ENCODE measurements around the gene KIF1B. TPM values are rescaled to one million over a fixed set of nuclear protein-coding genes. Genes with fewer than 3 reads are reported as not detected.

The KIF1B gene
- total and polyA plus RNA-seq, 2 experiments from 2014 or later, result 21.5 to 68.4 TPM

GRCh38 chr1:10265900-10266299 lies 55.5 kb downstream of the KIF1B start:
- Histone ChIP-seq H3K36me3 (ENCODE audit: insufficient read depth) (peaks cover 30% of the 10 kb centered on the region), H3K27me3 (ENCODE audit: insufficient read depth) (no peaks in the 10 kb centered on the region), H3K79me2 (replicated peaks; ENCODE audit: insufficient read depth) (no peaks in the 10 kb centered on the region), H3K9me2 (ENCODE audit: insufficient read depth) (no peaks in the 10 kb centered on the region), H3K4me2 (no peak overlapping the region), H3K4me3 (no peak overlapping the region), H4K20me1 (replicated peaks; ENCODE audit: insufficient read depth) (no peaks in the 10 kb centered on the region; the same call in 1 of the 2 replicates), H3K27ac (ENCODE audit: low read depth) (peak overlapping the region; percentile 64), H3F3A (replicated peaks; ENCODE audit: low read depth) (no peaks in the 10 kb centered on the region), H2AFZ (no peak overlapping the region), H3K4me1 (ENCODE audit: insufficient read depth) (no peaks in the 10 kb centered on the region)
- Mint-ChIP-seq H3K4me3 (no peak overlapping the region), H3K27me3 (ENCODE audit: insufficient read depth, low read depth, poor library complexity) (no peaks in the 10 kb centered on the region), H3K36me3 (ENCODE audit: low read depth) (peaks cover 44% of the 10 kb centered on the region), H3K4me1 (no peaks in the 10 kb centered on the region), H3K9me3 (no peaks in the 10 kb centered on the region), H3K27ac (no peak overlapping the region)
- DNase-seq (ENCODE audit: low spot score), result no peak
- ATAC-seq, result no peak
- TF ChIP-seq CTCF (conservative IDR thresholded peaks at IDR 0.05; ENCODE audit: low read depth in 2 of 2), result no peak
- no peak for TF ChIP-seq STAT1 (IDR thresholded peaks at IDR 0.05; ENCODE audit: unreplicated experiment)
- TF ChIP-seq ETS1 (IDR thresholded peaks at IDR 0.05), result no peak
- no peak for TF ChIP-seq CREB1 (CRISPR knock-in tag; IDR thresholded peaks at IDR 0.05; ENCODE audit: low read depth)
- TF ChIP-seq REST (IDR thresholded peaks at IDR 0.05; ENCODE audit: unreplicated experiment), result no peak
- TF ChIP-seq EZH2phosphoT487 (IDR thresholded peaks at IDR 0.05; ENCODE audit: unreplicated experiment), result no peak
- TF ChIP-seq ZNF462 (CRISPR knock-in tag; IDR thresholded peaks at IDR 0.05), result no peak
- no peak for TF ChIP-seq POLR2AphosphoS5 (IDR thresholded peaks at IDR 0.05; ENCODE audit: low read depth)
- no peak for TF ChIP-seq EZH2 (IDR thresholded peaks at IDR 0.05; ENCODE audit: low read depth, unreplicated experiment)
- no peak for TF ChIP-seq ZNF114 (CRISPR knock-in tag; IDR thresholded peaks at IDR 0.05)
- TF ChIP-seq JUNB (IDR thresholded peaks at IDR 0.05; ENCODE audit: unreplicated experiment), result no peak
- no peak for TF ChIP-seq NANOG (IDR thresholded peaks at IDR 0.05; ENCODE audit: borderline replicate concordance)
- TF ChIP-seq ZNF331 (CRISPR knock-in tag; IDR thresholded peaks at IDR 0.05; ENCODE audit: low read depth), result no peak
